NCI-H1436 (cell line): Measurements from ENCODE around the gene CPSF4.

Experiments used
- DNase-seq: peaks from one replicate; lab custom pipeline; 2025; lab: John Stamatoyannopoulos, UW

Gene CPSF4

GRCh38 chr7:99438573-99439480 lies at the start of gene CPSF4, which contains the start of gene PTCD1:
TSS of gene CPSF4 (plus strand) at chr7:99438943. CDS start at chr7:99439083, 140 bp downstream.
TSS of gene PTCD1 (minus strand) at chr7:99438798. CDS start at chr7:99435242, 3,556 bp downstream.
- DNase-seq, result peak; percentile 86

DNA sequence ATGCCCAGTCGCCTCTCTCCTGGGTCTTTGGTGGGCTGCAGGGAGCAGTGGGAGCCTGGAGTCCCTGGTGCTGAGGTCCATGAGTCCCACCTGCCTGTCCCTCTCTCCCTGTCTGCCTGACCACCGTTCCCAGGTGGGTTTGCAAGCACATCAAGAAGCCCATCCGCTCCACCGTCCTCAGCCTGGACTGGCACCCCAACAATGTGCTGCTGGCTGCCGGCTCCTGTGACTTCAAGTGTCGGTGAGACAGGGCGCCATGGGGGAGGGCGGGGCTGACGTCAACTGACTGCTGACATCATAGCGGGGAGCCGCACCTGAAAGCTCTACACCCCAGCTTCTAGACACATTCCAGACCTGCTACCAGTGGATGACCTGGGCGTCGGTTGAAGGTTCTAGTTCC lies 49.0 kb upstream of the CPSF4 start:
- no peak for DNase-seq

DNA sequence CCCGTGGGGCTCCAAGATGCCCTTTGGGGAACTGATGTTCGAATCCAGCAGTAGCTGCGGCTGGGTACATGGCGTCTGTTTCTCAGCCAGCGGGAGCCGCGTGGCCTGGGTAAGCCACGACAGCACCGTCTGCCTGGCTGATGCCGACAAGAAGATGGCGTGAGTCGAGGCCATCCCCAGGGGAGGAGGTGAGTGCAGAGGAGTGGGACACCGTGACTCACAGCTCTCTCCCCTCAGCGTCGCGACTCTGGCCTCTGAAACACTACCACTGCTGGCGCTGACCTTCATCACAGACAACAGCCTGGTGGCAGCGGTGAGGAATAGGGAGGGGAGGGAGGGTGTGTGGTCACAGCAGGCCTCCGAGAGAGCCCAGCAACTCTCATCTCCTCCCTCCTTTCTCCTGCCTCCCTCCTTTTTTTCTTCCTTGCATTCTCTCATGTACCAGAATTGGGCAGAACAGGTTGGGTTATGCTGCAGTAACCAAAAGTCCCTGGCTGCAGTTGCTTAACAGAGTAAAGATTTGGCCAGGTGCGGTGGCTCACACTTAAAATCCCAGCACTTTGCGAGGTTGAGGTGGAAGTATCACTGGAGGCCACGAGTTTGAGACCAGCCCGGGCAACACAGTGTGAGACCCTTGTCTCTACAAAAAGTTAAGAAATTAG lies 47.7 kb upstream of the CPSF4 start:
- DNase-seq, result no peak

DNA sequence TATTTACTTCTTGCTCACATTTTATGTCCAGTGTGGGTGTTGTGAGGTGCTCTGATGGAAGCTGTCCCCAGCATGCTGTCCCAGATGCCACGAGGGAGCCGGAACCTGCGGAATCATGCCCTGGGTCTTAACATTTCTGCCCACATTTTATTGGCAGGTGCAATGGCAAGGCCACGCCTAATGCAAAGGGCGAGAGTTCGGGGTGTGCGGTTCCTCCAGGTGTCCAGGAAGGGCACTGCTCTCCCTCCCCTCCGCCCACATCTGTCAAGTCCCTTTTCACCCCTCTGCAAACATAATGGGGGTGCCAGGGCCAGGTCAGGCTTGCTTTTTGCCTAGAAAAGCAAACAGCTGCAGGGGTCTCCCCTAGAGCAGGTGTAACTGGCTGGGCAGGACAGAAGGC lies 46.7 kb upstream of the CPSF4 start:
- DNase-seq, result no peak

DNA sequence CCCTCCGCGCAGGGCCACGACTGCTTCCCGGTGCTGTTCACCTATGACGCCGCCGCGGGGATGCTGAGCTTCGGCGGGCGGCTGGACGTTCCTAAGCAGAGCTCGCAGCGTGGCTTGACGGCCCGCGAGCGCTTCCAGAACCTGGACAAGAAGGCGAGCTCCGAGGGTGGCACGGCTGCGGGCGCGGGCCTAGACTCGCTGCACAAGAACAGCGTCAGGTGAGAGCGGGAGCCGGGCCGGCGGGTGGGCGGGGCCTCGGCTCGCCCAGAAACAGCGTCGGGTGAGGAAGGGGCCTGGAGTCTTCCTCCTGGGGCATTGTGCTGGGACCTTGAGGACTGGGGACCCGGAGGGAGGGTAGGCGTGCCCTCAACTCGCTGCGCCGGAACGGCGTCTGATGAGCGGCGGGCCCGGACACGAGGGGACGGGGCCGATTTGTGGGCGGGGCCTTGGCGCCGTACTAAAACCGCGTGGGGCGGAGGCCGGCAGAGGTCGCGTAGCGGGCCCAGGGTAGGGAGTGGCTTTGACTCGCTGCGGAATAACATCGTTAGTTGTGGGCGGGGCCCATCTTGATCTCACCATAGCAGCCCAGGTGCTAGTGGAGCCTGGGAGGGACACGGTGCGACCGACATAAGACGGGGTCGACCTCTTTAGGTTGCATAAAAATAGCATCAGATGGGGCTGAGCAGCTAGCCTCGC lies 45.9 kb upstream of the CPSF4 start:
- DNase-seq, result peak; percentile 75

DNA sequence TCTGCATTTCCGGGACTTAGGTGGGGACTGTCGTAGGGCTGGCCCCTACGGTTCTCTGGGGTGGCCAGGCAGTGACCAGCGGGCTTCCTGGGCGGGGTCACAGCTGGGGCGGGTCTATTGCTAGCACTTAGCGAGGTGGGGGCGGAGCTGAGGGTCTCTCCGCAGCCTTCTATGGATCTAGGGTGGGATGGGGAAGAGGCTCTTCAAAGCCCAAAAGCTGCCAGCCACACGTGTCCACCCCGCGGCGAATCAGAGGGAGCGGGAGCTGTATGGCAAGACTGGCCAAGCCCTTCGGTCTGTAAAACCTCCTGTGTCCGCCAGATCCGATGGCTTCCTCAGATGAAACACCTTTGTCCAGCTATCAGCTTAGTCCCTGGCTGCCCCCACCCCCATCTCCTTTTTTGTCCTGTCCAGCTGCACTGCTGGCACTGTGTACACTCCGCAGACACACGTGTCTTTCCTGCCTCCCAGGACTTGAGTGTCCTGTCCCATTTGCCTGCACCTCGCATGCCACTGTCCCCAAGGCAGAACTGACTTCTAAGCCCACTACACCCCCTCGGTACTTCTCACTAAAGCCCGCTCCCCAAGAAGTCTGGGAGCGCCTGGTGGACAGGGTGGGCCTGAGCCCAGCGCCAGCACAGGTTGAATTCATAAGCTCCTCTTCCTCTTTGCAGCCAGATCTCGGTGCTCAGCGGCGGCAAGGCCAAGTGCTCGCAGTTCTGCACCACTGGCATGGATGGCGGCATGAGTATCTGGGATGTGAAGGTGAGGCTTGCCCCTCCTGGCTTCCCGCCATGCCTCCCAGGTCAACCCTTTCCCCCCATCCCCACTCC lies 45.2 kb upstream of the CPSF4 start:
- no peak for DNase-seq

DNA sequence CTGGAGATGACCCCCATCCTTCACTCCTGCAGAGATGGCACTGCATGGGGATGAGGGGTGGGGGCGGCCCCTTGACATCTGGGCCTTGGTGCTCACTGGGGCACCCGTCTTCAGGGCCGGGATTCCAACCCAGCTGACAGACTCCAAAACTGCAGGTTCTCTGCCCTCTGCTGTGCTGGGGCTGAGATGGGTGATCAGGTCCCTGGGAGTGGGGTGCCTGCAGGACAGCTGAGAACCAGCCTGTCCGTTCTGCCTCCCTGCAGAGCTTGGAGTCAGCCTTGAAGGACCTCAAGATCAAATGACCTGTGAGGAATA lies 44.6 kb upstream of the CPSF4 start:
- DNase-seq, result no peak

DNA sequence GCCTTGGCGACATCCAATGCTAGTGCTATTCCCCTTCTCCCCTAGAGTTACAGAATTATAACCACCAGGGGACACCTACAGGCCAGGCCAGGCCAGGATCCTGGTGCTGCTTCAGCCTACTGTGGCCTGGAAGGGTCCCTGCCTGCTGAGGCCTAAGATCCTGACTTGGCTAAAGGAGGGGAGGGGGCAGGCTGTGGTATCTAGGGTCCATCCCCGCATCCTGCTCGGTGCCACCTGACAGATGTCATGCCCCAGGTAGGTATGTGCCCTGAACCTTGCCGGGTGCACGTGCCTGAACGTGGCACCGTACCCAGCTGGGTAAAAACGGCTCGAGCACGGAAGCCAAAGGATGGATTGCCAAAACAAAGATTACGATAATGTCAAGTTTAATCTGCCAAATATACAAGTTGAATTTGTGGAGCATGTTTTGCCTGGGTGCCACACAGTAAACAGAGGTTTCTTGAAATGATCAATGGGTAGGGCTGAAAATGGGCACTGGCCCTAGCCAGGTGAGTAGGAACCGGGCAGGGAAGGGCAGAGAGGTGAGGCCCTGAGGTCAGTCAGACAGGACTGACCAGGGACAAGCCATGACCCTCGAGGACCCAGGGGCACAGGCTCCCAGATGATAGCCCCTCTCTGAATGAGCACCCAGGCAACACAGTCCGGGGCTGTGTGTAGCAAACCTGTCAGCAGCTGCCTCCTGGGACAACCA lies 43.0 kb upstream of the CPSF4 start:
- no peak for DNase-seq

- DNase-seq, result no peak
Observed at GRCh38 chr7:99396418-99397296, 42.1 kb upstream of the CPSF4 start.

- DNase-seq, result no peak
Observed at GRCh38 chr7:99397297-99397983, 41.3 kb upstream of the CPSF4 start.

- no peak for DNase-seq
Observed at GRCh38 chr7:99398891-99399445, 39.8 kb upstream of the CPSF4 start.

DNA sequence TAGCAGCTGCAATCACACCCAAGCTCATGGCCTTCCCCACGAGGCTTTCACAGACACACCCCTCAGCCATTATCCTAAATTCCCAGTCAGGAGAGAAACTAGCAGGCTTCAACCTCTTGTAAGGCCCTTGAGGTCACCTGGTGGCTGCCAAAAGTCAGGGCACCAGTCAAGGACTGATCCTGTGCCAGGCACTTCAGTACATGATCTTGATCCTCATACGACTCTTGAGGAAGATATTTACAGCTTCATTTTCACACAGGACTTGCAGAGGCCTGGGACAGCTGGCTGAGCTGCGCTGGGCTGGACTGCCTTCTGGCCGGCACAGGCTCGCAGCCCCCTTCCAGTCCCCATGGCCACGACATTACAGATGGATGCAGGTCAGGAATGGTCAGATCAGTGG lies 39.1 kb upstream of the CPSF4 start:
- no peak for DNase-seq

GRCh38 chr7:99402854-99403253 lies 35.9 kb upstream of the CPSF4 start:
- no peak for DNase-seq

DNA sequence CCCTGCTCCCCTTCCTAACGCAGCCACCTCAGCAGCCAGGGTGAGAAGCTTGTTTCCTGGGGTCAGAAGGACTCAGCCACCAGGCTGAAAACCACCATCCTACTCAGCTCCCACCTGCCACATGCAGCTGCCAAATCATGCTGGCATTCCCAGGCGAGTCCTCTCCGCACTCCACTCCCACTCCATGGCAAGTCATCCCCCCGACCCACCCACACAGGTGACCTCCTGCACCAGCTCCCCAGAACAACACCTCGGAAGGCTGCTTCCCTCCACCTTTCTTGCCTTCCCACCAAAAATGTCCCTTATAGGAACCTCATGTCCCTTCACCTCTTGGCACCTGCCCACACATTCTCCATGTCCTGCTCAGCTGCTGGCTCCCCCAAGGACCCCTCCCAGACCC lies 35.0 kb upstream of the CPSF4 start:
- DNase-seq, result no peak

DNA sequence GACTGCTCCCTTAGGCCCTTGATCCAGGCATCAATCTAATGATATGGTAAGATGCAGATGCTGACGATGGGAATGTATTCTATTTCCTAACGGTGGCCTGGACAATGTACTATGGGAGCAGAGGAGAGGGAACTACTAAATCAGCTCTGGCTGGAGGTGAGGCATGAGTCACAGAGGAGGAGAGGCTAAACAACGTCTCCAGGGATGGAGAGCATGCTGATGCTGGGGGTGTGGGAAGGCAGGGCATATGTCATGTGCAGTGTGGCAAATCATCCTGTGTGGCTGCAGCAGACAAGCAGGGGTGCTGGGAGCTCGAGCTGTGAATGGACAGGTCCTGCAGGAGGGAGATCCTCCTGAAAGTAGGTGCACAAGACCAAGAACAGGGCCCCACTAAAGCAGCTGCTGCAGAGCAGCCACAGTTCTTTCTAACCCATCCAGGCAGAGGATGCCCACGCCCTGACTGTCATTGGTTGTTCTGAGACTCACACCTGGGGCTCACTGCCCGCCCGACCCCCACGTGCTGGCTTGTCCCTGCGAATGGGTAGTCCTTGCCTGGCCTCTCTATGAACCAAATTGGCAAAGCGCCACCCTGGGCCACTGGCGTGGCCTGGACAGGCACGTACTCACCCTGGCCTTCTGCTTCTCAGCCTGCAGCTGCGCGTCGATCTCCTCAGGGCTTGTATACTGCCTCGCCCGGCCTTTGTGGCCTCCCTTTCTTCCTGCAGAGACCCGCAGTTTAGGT lies 34.3 kb upstream of the CPSF4 start:
- DNase-seq, result no peak

DNA sequence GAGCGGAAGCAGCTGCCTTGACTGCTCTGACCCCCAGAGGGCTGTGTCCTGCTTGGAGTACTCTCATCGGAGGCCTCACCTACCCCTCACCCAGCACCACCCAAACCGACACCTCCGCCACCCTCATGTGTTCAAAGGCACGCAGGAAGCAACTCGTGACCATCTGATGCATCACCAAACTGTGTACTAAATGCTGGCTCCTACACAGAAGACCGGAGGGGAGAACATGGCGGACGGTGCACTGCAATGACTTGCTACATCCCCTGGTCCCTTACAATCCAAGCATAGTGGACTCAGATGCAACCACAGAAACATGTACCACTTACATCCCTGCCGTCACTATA lies 33.8 kb upstream of the CPSF4 start:
- DNase-seq, result no peak

DNA sequence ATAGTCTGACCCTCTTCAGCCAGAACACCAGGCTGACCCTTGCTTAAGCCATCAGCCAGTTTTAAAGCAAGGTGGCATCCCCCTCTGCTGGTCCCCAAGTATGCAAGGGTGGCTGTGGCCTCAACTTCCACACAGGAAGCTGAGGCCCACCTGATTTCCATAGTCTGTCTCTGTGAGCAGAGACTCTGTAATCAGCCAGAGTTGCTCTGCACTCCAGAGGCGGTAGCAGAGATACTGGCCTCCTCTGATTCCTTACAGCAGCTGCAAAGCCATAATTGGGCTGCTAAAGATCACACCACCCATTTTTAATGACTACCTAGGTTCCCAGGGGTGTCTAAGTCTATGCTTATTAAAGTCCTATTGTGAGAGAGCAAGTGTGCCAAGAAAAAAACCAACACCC lies 32.2 kb upstream of the CPSF4 start:
- DNase-seq, result peak; percentile 82

DNA sequence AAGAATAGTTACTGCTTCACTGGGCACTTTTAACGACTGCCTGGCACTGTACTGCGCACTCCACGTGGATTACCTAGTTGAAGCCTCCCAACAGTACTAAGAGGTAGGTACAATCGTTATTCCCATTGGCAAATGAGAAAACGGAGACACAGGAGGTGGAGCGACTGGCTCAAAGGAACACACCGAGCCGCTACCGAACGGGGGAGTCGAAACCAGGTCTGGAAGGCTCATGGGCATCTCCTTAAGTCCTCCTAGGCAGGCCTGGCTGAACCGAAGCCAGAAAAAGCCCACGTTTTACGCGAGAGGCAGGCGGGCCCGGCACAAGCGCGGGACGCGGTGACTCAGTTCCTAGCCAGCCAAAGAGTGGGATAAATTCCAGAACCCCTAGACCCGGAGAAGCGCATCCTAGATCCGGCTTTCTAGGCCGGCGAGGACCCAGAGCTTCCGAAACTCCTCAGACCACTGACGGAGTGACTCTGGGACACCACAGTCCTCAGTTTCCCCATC lies 30.8 kb upstream of the CPSF4 start:
- DNase-seq, result peak; percentile 26
